Stimulated activated CD4-positive, alpha-beta T cell treated with anti-CD3 and anti-CD28 coated beads, TNF-alpha, amount 100 ng/mL, for 1 hour (primary cell): ENCODE measurements around the gene STRBP.

Experiments
- DNase-seq, 3 donors: peaks; one replicate each; pipeline ENCODE4 v3.0.0-alpha.2; 2020; ENCODE audit warnings: low read depth in 3 of 3, low spot score in 1 of 3

The STRBP gene

GRCh38 chr9:123102375-123103113, 165.8 kb downstream of the STRBP start:
- DNase-seq, result no peak

GRCh38 chr9:123099548-123099947, 168.8 kb downstream of the STRBP start:
- no peak for DNase-seq

- DNase-seq, result no peak
Measured at GRCh38 chr9:123099042-123099441, 169.3 kb downstream of the STRBP start.

- DNase-seq, result no peak
Measured at GRCh38 chr9:123098096-123098459, 170.3 kb downstream of the STRBP start.

GRCh38 chr9:123097430-123098095, 170.8 kb downstream of the STRBP start:
- DNase-seq, result no peak

- no peak for DNase-seq
Measured at GRCh38 chr9:123096987-123097386, 171.4 kb downstream of the STRBP start.

- DNase-seq, result no peak
Measured at GRCh38 chr9:123093141-123093540, 175.2 kb downstream of the STRBP start.

- no peak for DNase-seq
Measured at GRCh38 chr9:123091459-123091858, 176.9 kb downstream of the STRBP start.

GRCh38 chr9:123090956-123091355, 177.4 kb downstream of the STRBP start:
- no peak for DNase-seq

GRCh38 chr9:123090198-123090896, 178.0 kb downstream of the STRBP start:
- DNase-seq, result no peak

- DNase-seq, result no peak
Measured at GRCh38 chr9:123089790-123090189, 178.6 kb downstream of the STRBP start.

GRCh38 chr9:123089040-123089439, 179.3 kb downstream of the STRBP start:
- no peak for DNase-seq

GRCh38 chr9:123087359-123087888, 181.0 kb downstream of the STRBP start:
- no peak for DNase-seq

- DNase-seq, result no peak
Measured at GRCh38 chr9:123085916-123086315, 182.5 kb downstream of the STRBP start.

GRCh38 chr9:123084256-123084655, 184.1 kb downstream of the STRBP start:
- no peak for DNase-seq

- DNase-seq, result no peak
Measured at GRCh38 chr9:123083680-123084079, 184.7 kb downstream of the STRBP start.

- no peak for DNase-seq
Measured at GRCh38 chr9:123081824-123082223, 186.6 kb downstream of the STRBP start.

GRCh38 chr9:123080444-123080843, 187.9 kb downstream of the STRBP start:
- no peak for DNase-seq

GRCh38 chr9:123074628-123075027, 193.8 kb downstream of the STRBP start:
- DNase-seq, result no peak

- DNase-seq, result no peak
Measured at GRCh38 chr9:123073991-123074422, 194.4 kb downstream of the STRBP start.

- no peak for DNase-seq
Measured at GRCh38 chr9:123073441-123073840, 194.9 kb downstream of the STRBP start.
